ENCODE data around the gene PRKCQ. TPM values are rescaled to one million over a fixed set of nuclear protein-coding genes. Genes with fewer than 3 reads are reported as not detected.

The PRKCQ gene
- total and polyA plus RNA-seq, 11 donors: 0.04 to 2.0 (median 0.13) TPM; not detected in 1

DNA sequence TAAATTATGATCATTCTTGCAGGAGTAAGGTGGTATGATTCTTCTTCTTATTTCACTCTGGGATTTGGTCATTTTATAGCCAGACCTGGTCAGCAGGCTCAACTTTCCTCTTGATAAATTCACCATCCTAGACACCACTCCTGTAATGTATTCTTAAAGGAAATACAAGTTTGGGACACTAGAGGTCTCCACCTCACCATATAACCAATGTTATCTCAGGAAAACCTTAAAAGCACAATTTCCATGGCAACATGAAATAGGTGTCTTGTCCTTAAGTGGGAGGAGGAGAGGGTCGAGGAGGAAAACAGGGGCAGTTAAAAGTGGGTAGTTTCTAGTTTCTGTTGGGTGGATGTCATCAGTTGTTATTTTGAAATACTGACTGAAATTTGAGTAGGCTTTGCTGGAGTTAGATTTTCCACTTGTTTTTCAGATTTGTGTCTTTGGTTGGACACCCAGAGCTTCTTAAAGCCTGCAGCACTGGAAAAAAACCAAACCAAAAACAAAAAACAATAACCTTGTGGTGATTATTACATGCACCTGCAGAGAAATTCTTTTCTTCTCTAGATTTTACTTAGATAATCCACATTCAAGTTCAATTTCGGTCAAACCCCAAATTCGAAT lies 163.1 kb downstream of the PRKCQ start:
- no peak for TF ChIP-seq POLR2A (IDR thresholded peaks at IDR 0.05)
- TF ChIP-seq, protein P1, sequence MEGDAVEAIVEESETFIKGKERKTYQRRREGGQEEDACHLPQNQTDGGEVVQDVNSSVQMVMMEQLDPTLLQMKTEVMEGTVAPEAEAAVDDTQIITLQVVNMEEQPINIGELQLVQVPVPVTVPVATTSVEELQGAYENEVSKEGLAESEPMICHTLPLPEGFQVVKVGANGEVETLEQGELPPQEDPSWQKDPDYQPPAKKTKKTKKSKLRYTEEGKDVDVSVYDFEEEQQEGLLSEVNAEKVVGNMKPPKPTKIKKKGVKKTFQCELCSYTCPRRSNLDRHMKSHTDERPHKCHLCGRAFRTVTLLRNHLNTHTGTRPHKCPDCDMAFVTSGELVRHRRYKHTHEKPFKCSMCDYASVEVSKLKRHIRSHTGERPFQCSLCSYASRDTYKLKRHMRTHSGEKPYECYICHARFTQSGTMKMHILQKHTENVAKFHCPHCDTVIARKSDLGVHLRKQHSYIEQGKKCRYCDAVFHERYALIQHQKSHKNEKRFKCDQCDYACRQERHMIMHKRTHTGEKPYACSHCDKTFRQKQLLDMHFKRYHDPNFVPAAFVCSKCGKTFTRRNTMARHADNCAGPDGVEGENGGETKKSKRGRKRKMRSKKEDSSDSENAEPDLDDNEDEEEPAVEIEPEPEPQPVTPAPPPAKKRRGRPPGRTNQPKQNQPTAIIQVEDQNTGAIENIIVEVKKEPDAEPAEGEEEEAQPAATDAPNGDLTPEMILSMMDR (IDR thresholded peaks at IDR 0.05): peak; percentile 44 to 72 (median 56)
- DNase-seq (no peak), ATAC-seq (peak in 3 of 4 donors; percentile 55 to 69 (median 59))
- H3K27ac ChIP-seq: no peak overlapping the region
- H3K9me3 ChIP-seq: no peaks in the 10 kb centered on the region
- H3K36me3 ChIP-seq: no peaks in the 10 kb centered on the region
- peaks cover 0 to 3% (median 0%) of the 10 kb centered on the region in 9 donors for H3K27me3 ChIP-seq
- intact Hi-C loops (cut with DNase I): loop anchor here in 9 of 10 donors (2.0 to 10.0 kb wide), 5 partner anchors 250 to 998 kb away; partner anchors contain the start of gene SFMBT2 (in 1 of the 9)
- H3K4me3 ChIP-seq: no peak overlapping the region
- no peaks in the 10 kb centered on the region for H3K4me1 ChIP-seq
- 60 to 63% (median 61%) methylated on average over 3 of the region's 3 CpGs for WGBS, 4 donors

DNA sequence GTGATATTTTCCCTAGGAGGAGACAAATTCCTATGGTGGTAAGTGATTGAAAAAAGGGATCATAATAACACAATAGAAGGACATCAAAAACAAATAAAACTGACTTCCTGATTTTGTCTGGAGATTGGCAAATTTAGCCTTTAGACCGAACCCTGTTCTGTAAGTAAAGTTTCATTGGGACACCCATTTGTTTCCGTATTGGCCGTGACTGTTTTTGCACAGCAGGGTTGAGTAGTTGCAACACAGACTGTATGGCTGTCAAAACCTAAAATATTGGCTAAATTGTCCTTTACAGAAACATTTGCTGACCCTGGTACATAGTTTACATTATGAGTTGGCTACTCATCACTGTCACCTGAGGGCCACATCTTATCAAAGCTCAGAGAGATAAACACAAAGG lies 168.6 kb downstream of the PRKCQ start:
- no peaks in the 10 kb centered on the region for H3K36me3 ChIP-seq
- no peaks in the 10 kb centered on the region for H3K27me3 ChIP-seq
- H3K4me3 ChIP-seq: no peak overlapping the region
- H3K27ac ChIP-seq: no peak overlapping the region
- peaks cover 0 to 27% (median 0%) of the 10 kb centered on the region in 12 donors for H3K4me1 ChIP-seq
- TF ChIP-seq POLR2A (IDR thresholded peaks at IDR 0.05): no peak
- TF ChIP-seq, protein P1 (IDR thresholded peaks at IDR 0.05): no peak
- WGBS, 4 donors: 81 to 90% (median 83%) methylated on average over 3 of the region's 3 CpGs
- ATAC-seq (no peak), DNase-seq (no peak)
- no peaks in the 10 kb centered on the region for H3K9me3 ChIP-seq
- intact Hi-C loops (cut with DNase I): loop anchor here in 3 of 10 donors (10.0 kb wide), 2 partner anchors 263 to 1003 kb away; partner anchors contain the start of gene SFMBT2 (in 1 of the 3)

DNA sequence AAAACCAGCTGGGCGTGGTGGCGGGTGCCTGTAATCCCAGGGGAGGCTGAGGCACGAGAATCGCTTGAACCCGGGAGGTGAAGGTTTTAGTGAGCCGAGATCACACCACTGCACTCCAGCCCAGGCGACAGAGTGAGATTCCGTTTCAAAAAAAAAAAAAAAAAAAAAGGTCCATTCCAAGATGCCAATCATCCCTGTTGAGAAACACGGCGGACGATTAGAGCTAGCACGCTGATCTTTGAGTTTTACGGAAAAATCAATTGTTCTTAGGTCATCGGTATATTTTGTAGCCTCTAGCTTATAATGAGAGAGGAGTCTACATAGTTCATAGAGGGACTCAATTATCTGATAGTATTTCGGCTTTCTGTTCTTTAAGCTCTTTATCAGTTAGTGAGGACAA lies 169.2 kb downstream of the PRKCQ start:
- intact Hi-C loops (cut with DNase I): loop anchor here in 3 of 10 donors (10.0 kb wide), 2 partner anchors 264 to 1004 kb away; partner anchors contain the start of gene SFMBT2 (in 1 of the 3)
- no peaks in the 10 kb centered on the region for H3K27me3 ChIP-seq
- WGBS, 4 donors: 86 to 95% (median 94%) methylated on average over 15 of the region's 15 CpGs
- no peaks in the 10 kb centered on the region for H3K36me3 ChIP-seq
- no peak overlapping the region for H3K4me3 ChIP-seq
- no peaks in the 10 kb centered on the region for H3K9me3 ChIP-seq
- H3K27ac ChIP-seq: peak overlapping the region in 5 of 12 donors; percentile 13 to 71 (median 36)
- ATAC-seq (no peak), DNase-seq (no peak)
- peaks cover 0 to 28% (median 0%) of the 10 kb centered on the region in 12 donors for H3K4me1 ChIP-seq
- TF ChIP-seq, protein P1 (IDR thresholded peaks at IDR 0.05): no peak
- no peak for TF ChIP-seq POLR2A (IDR thresholded peaks at IDR 0.05)

DNA sequence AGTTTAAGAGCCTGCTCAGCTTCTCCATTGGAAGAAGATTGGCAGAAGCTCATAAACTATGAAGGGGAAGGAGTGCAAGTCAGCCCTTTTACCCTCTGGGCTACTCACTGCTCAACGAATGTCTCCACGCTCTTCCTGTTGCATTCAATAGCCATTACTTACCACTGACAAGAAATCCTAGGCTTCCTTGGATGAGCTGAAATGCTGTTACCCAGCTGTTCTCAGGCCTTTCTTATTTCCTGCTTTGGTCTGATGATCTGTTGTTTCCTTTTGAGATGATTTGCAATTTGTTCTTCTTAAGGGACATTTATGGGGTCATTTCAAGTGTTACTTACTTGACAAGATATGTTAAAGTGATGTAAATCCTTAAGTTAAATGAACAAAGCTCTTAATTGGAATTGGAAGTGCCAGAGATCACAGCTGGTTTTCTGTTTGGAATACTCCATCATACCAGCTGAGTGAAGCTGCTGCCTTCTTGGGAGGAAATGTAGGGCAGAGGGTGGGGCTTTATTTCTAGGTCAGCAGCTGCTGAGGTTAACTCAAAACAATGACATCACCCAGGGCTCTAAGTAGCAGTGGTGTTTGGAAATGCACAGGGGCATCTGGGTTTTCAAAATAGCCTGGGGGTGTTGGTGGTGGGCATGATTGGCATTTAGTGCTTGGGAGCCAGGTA lies 170.0 kb downstream of the PRKCQ start:
- WGBS, 4 donors: 43 to 51% (median 43%) methylated on average over 2 of the region's 2 CpGs
- ATAC-seq (peak; percentile 70 to 97 (median 91)), DNase-seq (peak in 2 of 5 donors; percentile 42 to 49)
- no peaks in the 10 kb centered on the region for H3K9me3 ChIP-seq
- H3K4me3 ChIP-seq: peak overlapping the region in 5 of 12 donors; percentile 4 to 17 (median 10)
- TF ChIP-seq, protein P1 (IDR thresholded peaks at IDR 0.05): no peak
- TF ChIP-seq POLR2A (IDR thresholded peaks at IDR 0.05): no peak
- peaks cover 0 to 28% (median 0%) of the 10 kb centered on the region in 12 donors for H3K4me1 ChIP-seq
- H3K36me3 ChIP-seq: no peaks in the 10 kb centered on the region
- intact Hi-C loops (cut with DNase I): loop anchor here in 3 of 10 donors (10.0 kb wide), 3 partner anchors 265 to 1005 kb away; partner anchors contain the start of gene SFMBT2 (in 1 of the 3)
- no peaks in the 10 kb centered on the region for H3K27me3 ChIP-seq
- H3K27ac ChIP-seq: peak overlapping the region in 11 of 12 donors; percentile 13 to 80 (median 47)
